Spleen (tissue), 11 donors: ENCODE data around the gene TMC6. TPM values are rescaled to one million over a fixed set of nuclear protein-coding genes. Genes with fewer than 3 reads are reported as not detected.

Experiments
- DNase-seq: peaks from one replicate; pipeline ENCODE4 v3.0.0-alpha.2; 2020
- H3K27ac ChIP-seq, 8 donors: fragments of 200-600 bp; sonication (generic) in 7 of 8; 1 replicate in 4 of 8; 2 replicates in 4 of 8; pipeline versions ENCODE4 v1.5.0 to v1.8.0; 2016 to 2021; ENCODE audit warnings: inconsistent platforms in 4 of 8, mild to moderate bottlenecking in 4 of 8, moderate library complexity in 1 of 8
- H3K27me3 ChIP-seq, 7 donors: fragments of 200-600 bp; sonication (generic) in 6 of 7; replicated peaks in 1 of 7; 1 replicate in 4 of 7; 2 replicates in 3 of 7; pipeline versions ENCODE4 v1.5.0 to v1.8.0; 2016 to 2021; ENCODE audit warnings: inconsistent platforms in 3 of 7, mild to moderate bottlenecking in 1 of 7
- H3K36me3 ChIP-seq, 6 donors: fragments of 200-600 bp; sonication (generic) in 5 of 6; 1 replicate in 4 of 6; 2 replicates in 2 of 6; pipeline versions ENCODE4 v1.5.0 to v1.8.0; 2016 to 2021; ENCODE audit warnings: inconsistent platforms in 2 of 6
- H3K4me1 ChIP-seq, 6 donors: fragments of 200-600 bp; sonication (generic) in 5 of 6; 1 replicate in 3 of 6; 2 replicates in 3 of 6; pipeline versions ENCODE4 v1.5.0 to v1.8.0; 2016 to 2021; ENCODE audit warnings: inconsistent platforms in 3 of 6
- H3K4me3 ChIP-seq, 8 donors: fragments of 200-600 bp; sonication (generic) in 7 of 8; 1 replicate in 4 of 8; 2 replicates in 4 of 8; pipeline versions ENCODE4 v1.5.0 to v1.8.0; 2016 to 2021; ENCODE audit warnings: inconsistent platforms in 4 of 8, mild to moderate bottlenecking in 4 of 8, moderate library complexity in 2 of 8
- H3K9me3 ChIP-seq, 8 donors: fragments of 200-600 bp; sonication (generic) in 7 of 8; 1 replicate in 4 of 8; 2 replicates in 4 of 8; pipeline versions ENCODE4 v1.5.0 to v1.8.0; 2016 to 2021; ENCODE audit warnings: inconsistent platforms in 4 of 8
- CTCF ChIP-seq, 11 experiments: fragments of 200-600 bp in 7 of 11; fragments of 450-650 bp in 4 of 11; sonication (generic) in 4 of 11; IDR thresholded peaks in 8 of 11; conservative IDR thresholded peaks in 3 of 11; 1 replicate in 7 of 11; 2 replicates in 4 of 11; pipeline versions ENCODE4 v1.4.0 to v1.8.0; 2016 to 2021; ENCODE audit warnings: antibody characterized with exemption in 11 of 11, inconsistent platforms in 4 of 11, mild to moderate bottlenecking in 1 of 11
- POLR2A ChIP-seq, 3 donors: fragments of 450-650 bp; IDR thresholded peaks; one replicate each; pipeline ENCODE4 v1.5.1; 2017; ENCODE audit warnings: antibody characterized with exemption in 3 of 3, mild to moderate bottlenecking in 1 of 3
- POLR2AphosphoS5 ChIP-seq, 3 donors: sonication (generic); formaldehyde crosslinking; IDR thresholded peaks; one replicate each; pipeline ENCODE4 v1.5.1; 2017; ENCODE audit warnings: antibody characterized with exemption in 3 of 3
- WGBS, 5 donors: extraction: QIAGEN DNeasy Blood & Tissue Kit in 3 of 5; methylation state at CpG; one replicate each; pipeline versions ENCODE4 v1.1.5 to v1.1.7; 2013 to 2018; 5-methylcytosine and 5-hydroxymethylcytosine counted together
- intact Hi-C: fragments of 100-400 bp; cut with DNase I; formaldehyde crosslinking; loops from one replicate; pipeline ENCODE4 v1.15.0; 2023; ENCODE audit warnings: low total_unique reads
- polyA plus RNA-seq, 3 donors: library from polyadenylated mRNA; stranded (reverse); fragments of 200-250 nt; gene quantifications; one replicate each; pipeline ENCODE4 v1.2.1, GENCODE V29; 2013
- total RNA-seq, 7 donors: library from RNA; depleted of rRNA in 3 of 7; stranded (reverse); fragments of >200 nt in 3 of 7; fragmentation: NEBNext Ultra II Directional in 4 of 7; extraction: Animal tissue kit (Norgen Biotek cat#: 25700) in 4 of 7; gene quantifications; one replicate each; pipeline versions ENCODE4 v1.1.0 to v1.2.1, GENCODE V29; 2016 to 2021
- donor health status: healthy with polysubstance abuse.
- donor health status: DM: no; HTN: no; CAD: no; lungs with moderate emphysema.
- donor health status: DM: no; HTN: no; CAD: no.
- donor health status: Bipolar disorder and iron deficiency.
- donor health status: healthy.
- donor health status: DM: no; HTN: no; CAD: no.
- donor health status: DM: yes; HTN: yes; CAD: no.

Gene TMC6
- total and polyA plus RNA-seq, 10 donors, result 132 to 425 (median 260) TPM

DNA sequence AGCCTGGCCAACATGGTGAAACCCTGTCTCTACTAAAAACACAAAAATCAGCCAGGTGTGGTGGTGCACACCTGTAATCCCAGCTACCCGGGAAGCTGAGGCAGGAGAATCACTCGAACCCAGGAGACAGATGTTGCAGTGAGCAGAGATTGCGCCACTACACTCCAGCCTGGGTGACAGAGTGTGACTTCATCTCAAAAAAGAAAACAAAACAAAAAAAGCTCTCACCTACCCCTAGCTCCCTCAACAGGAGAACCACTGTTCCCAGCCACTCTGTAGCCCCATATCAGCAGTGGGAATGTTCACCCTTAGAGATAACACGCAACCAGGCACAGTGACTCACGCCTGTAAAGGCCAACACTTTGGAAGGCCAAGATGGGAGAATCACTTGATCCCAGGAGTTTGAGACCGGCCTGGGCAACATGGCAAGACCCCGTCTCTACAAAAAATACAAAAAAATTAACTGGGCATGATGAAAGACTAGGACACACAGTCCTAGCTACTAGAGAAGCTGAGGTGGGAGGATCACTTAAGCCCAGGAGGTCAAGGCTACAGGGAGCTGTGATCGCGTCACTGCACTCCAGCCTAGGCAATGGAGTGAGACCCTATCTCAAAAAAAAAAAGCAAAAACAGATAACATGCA is 7.4 kb upstream of the TMC6 start:
- H3K36me3 ChIP-seq, result peaks cover 2 to 69% (median 33%) of the 10 kb centered on the region in 6 donors
- H3K9me3 ChIP-seq, result no peaks in the 10 kb centered on the region
- no peaks in the 10 kb centered on the region for H3K27me3 ChIP-seq
- no peak for DNase-seq
- H3K4me1 ChIP-seq, result peaks cover 43 to 100% (median 84%) of the 10 kb centered on the region in 6 donors
- intact Hi-C loops, result no loop called here
- no peak overlapping the region for H3K4me3 ChIP-seq
- WGBS, 5 donors, result 86 to 92% (median 88%) methylated on average over 9 of the region's 9 CpGs
- peak overlapping the region in 3 of 8 donors; percentile 76 to 97 (median 93) for H3K27ac ChIP-seq
- TF ChIP-seq CTCF (IDR thresholded peaks at IDR 0.05 in 8 of 11, conservative IDR thresholded peaks at IDR 0.05 in 3 of 11) (no peak), POLR2AphosphoS5 (IDR thresholded peaks at IDR 0.05) (no peak), POLR2A (IDR thresholded peaks at IDR 0.05) (no peak)

DNA sequence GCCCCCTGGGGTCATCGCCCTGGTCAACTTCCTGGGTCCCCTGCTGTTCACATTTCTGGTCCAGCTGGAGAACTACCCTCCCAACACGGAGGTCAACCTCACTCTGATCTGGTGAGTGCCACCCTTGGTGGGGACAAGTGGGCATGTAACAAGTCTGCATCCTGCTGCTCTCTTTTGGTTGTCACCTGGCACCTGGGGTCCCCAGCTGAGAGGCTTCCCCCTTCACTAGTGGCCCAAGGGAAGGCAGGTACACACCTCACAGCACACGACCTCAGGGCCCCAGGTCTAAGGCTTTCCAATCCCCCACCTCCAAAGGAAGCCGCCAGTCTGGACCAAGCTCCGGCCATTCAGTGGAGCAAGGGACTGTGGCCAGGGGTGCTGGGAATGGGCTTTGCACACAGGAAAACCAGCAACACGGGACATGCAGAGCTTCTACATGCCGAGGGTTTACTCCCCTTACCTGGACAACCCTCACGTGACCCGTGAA is 6.4 kb upstream of the TMC6 start:
- H3K4me3 ChIP-seq, result no peak overlapping the region
- peaks cover 2 to 66% (median 33%) of the 10 kb centered on the region in 6 donors for H3K36me3 ChIP-seq
- H3K27ac ChIP-seq, result peak overlapping the region in 5 of 8 donors; percentile 93 to 97 (median 95)
- 55 to 87% (median 83%) methylated on average over 6 to 9 of the region's 9 CpGs for WGBS, 5 donors
- intact Hi-C loops, result no loop called here
- TF ChIP-seq POLR2AphosphoS5 (IDR thresholded peaks at IDR 0.05), result no peak
- TF ChIP-seq CTCF (IDR thresholded peaks at IDR 0.05 in 8 of 11, conservative IDR thresholded peaks at IDR 0.05 in 3 of 11), result no peak
- TF ChIP-seq POLR2A (IDR thresholded peaks at IDR 0.05), result no peak
- H3K4me1 ChIP-seq, result peaks cover 46 to 100% (median 84%) of the 10 kb centered on the region in 6 donors
- H3K27me3 ChIP-seq, result no peaks in the 10 kb centered on the region
- no peak for DNase-seq
- H3K9me3 ChIP-seq, result no peaks in the 10 kb centered on the region

GRCh38 chr17:78133971-78134898 is 5.7 kb upstream of the TMC6 start:
- Histone ChIP-seq H3K9me3 (no peaks in the 10 kb centered on the region), H3K27me3 (no peaks in the 10 kb centered on the region), H3K4me3 (peak overlapping the region in 6 of 8 donors; percentile 57 to 98 (median 94)), H3K27ac (peak overlapping the region; percentile 87 to 97 (median 94)), H3K4me1 (peaks cover 54 to 100% (median 87%) of the 10 kb centered on the region in 6 donors), H3K36me3 (peaks cover 2 to 64% (median 33%) of the 10 kb centered on the region in 6 donors)
- TF ChIP-seq CTCF (IDR thresholded peaks at IDR 0.05 in 8 of 11, conservative IDR thresholded peaks at IDR 0.05 in 3 of 11) (peak; percentile 54 to 85 (median 77)), POLR2A (IDR thresholded peaks at IDR 0.05) (no peak), POLR2AphosphoS5 (IDR thresholded peaks at IDR 0.05) (peak; percentile 79 to 88 (median 80))
- DNase-seq, result peak; percentile 95
- 34 to 44% (median 35%) methylated on average over 21 to 39 of the region's 39 CpGs for WGBS, 5 donors
- intact Hi-C loops, result no loop called here
